SKM-1 treated with dmso at 0.1 percent for 144 hours (cell line): ENCODE data around the gene HEBP2.

Source experiments
- DNase-seq: peaks from one replicate; lab custom pipeline; 2025; ENCODE audit not compliant: unreplicated experiment; lab: John Stamatoyannopoulos, UW

Gene HEBP2

GRCh38 chr6:138451043-138451442, 47.0 kb downstream of the HEBP2 start:
- no peak for DNase-seq

GRCh38 chr6:138454981-138455706, 51.1 kb downstream of the HEBP2 start:
- DNase-seq: no peak

- DNase-seq: no peak
Measured at GRCh38 chr6:138455746-138456400, 51.9 kb downstream of the HEBP2 start.

- no peak for DNase-seq
Measured at GRCh38 chr6:138456401-138456790, 52.4 kb downstream of the HEBP2 start.

GRCh38 chr6:138461647-138462046, 57.6 kb downstream of the HEBP2 start:
- DNase-seq: no peak

GRCh38 chr6:138464085-138464484, 60.1 kb downstream of the HEBP2 start:
- DNase-seq: no peak

- DNase-seq: no peak
Measured at GRCh38 chr6:138465007-138465645, 61.1 kb downstream of the HEBP2 start.

GRCh38 chr6:138467901-138468300, 63.9 kb downstream of the HEBP2 start:
- DNase-seq: no peak

- no peak for DNase-seq
Measured at GRCh38 chr6:138468320-138469015, 64.4 kb downstream of the HEBP2 start.
